ENCODE data around the gene ARHGEF37. TPM values are rescaled to one million over a fixed set of nuclear protein-coding genes. Genes with fewer than 3 reads are reported as not detected.
"Not testable (repeated sequence)": the region's sequence is repeated elsewhere in the genome, so short reads cannot be mapped to it uniquely, and the experiment has no call there.

ARHGEF37 gene
- total RNA-seq, 1 experiment from 2014 or later = 0.42 TPM

- H3K79me1 ChIP-seq (ENCODE audit: insufficient read depth, low read depth, low read length, poor library complexity, severe bottlenecking); H3K9ac ChIP-seq (ENCODE audit: extremely low read depth, insufficient read length, low read length); H3K4me2 ChIP-seq (ENCODE audit: insufficient read depth, insufficient read length, low read length); H2AK5ac ChIP-seq (ENCODE audit: insufficient read length, low read length); H3K4me3 Mint-ChIP-seq; H3K18ac ChIP-seq (ENCODE audit: insufficient read length, low read depth, low read length); H3K14ac ChIP-seq (ENCODE audit: insufficient read depth, low read length); H4K20me1 ChIP-seq (ENCODE audit: control insufficient read depth, insufficient read depth, insufficient read length); H3K27me3 ChIP-seq (ENCODE audit: insufficient read depth, low read length); H3K4me1 ChIP-seq (ENCODE audit: insufficient read depth, low read length); H3K79me2 ChIP-seq (ENCODE audit: insufficient read depth, low read length); H2BK15ac ChIP-seq (ENCODE audit: low read depth, low read length); H3K27me3 Mint-ChIP-seq (ENCODE audit: low read depth); H3K23me2 ChIP-seq (ENCODE audit: insufficient read length, low read depth, low read length, poor library complexity, severe bottlenecking); H3K27ac ChIP-seq (ENCODE audit: insufficient read length, low read depth, low read length); H3K36me3 Mint-ChIP-seq (ENCODE audit: insufficient read depth in 1 of 3, low read depth in 3 of 3); H4K5ac ChIP-seq (ENCODE audit: insufficient read length, low read depth, low read length); H2AFZ ChIP-seq (ENCODE audit: low read length); H3K9me3 Mint-ChIP-seq; H4K91ac ChIP-seq (ENCODE audit: insufficient read length, low read depth, low read length); H2BK120ac ChIP-seq (ENCODE audit: low read depth, low read length, poor library complexity, severe bottlenecking); H3K4ac ChIP-seq (ENCODE audit: low read depth, low read length); H4K8ac ChIP-seq (replicated peaks; ENCODE audit: insufficient read length, low read depth, low read length); H3T11ph ChIP-seq (ENCODE audit: low read length); H2BK5ac ChIP-seq (ENCODE audit: insufficient read length, low read length); H2BK12ac ChIP-seq (ENCODE audit: insufficient read length, low read depth, low read length); H3K23ac ChIP-seq (ENCODE audit: insufficient read length, low read depth, low read length); H3K56ac ChIP-seq (ENCODE audit: insufficient read length, low read depth, low read length); H3K9me3 ChIP-seq (ENCODE audit: control insufficient read depth, low read depth, low read length); H2BK20ac ChIP-seq (ENCODE audit: low read depth, low read length, poor library complexity, severe bottlenecking): not testable (repeated sequence)
- no CpG with 5 or more reads among the region's 15 CpGs for WGBS (ENCODE audit: extremely low coverage, insufficient read length, low lambda C conversion rate)
- DNase-seq = peak; percentile 53
- peak; percentile 77 for TF ChIP-seq CTCF (conservative IDR thresholded peaks at IDR 0.05)
- Mint-ChIP-seq H3K4me1 (peaks cover 23 to 31% of the 10 kb centered on the region in 2 experiments), H3K27ac (peak overlapping the region in 2 of 3 experiments; percentile 88 to 96; a peak in 4 of 7 replicates)
These were observed 16.7 kb upstream of the ARHGEF37 start for GRCh38 chr5:149564542-149565140.
